ENCODE data around the gene MRPS21.

DNA sequence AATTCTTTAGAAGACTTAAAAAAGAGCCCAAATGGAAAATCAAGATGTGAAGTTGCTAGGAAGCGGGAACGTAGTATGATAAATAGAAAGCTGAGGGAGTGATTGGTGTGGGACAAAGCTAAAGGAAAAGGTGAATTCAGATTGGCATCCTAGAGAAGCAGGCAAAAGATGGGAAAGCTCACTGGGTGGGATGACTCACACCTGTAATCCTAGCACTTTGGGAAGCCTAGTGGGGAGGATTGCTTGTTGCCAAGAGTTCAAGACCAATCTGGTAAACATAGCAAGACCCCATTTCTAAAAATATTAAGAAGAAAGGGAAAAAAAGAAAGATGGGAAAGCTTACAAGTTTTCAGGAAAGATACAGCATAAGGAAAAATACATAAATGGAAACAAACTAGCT, 1.8 kb downstream of the MRPS21 start:
- TF ChIP-seq, protein P1, sequence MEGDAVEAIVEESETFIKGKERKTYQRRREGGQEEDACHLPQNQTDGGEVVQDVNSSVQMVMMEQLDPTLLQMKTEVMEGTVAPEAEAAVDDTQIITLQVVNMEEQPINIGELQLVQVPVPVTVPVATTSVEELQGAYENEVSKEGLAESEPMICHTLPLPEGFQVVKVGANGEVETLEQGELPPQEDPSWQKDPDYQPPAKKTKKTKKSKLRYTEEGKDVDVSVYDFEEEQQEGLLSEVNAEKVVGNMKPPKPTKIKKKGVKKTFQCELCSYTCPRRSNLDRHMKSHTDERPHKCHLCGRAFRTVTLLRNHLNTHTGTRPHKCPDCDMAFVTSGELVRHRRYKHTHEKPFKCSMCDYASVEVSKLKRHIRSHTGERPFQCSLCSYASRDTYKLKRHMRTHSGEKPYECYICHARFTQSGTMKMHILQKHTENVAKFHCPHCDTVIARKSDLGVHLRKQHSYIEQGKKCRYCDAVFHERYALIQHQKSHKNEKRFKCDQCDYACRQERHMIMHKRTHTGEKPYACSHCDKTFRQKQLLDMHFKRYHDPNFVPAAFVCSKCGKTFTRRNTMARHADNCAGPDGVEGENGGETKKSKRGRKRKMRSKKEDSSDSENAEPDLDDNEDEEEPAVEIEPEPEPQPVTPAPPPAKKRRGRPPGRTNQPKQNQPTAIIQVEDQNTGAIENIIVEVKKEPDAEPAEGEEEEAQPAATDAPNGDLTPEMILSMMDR (IDR thresholded peaks at IDR 0.05), result no peak
- no peak for TF ChIP-seq POLR2A (IDR thresholded peaks at IDR 0.05)

Data from thyroid gland (tissue), 4 donors.